GM13977 (cell line): ENCODE results near the gene SMG9.

Source experiments
- DNase-seq: peaks from one replicate; pipeline ENCODE4 v3.0.0; 2012; ENCODE audit warnings: low spot score
- CTCF ChIP-seq: IDR thresholded peaks from 2 replicates; pipeline ENCODE4 v1.5.1; 2012; ENCODE audit warnings: mild to moderate bottlenecking, control low read depth; ENCODE audit not compliant: insufficient read depth; ENCODE audit errors: extremely low read depth, missing control alignments
- in situ Hi-C: fragments of 300-500 bp; cut with MboI; formaldehyde crosslinking; loops from one replicate; pipeline ENCODE4 v1.12.0; 2022; ENCODE audit warnings: low sequenced_read_pairs, low pct_unique_long_range_greater_than_20kb, mixed read lengths, inconsistent platforms; ENCODE audit not compliant: unreplicated experiment

SMG9 gene

GRCh38 chr19:43729919-43730318 is 24.8 kb downstream of the SMG9 start:
- in situ Hi-C loops: no loop called here
- no peak for TF ChIP-seq CTCF
- DNase-seq: no peak

GRCh38 chr19:43727593-43727853 is 27.2 kb downstream of the SMG9 start:
- in situ Hi-C loops: no loop called here
- no peak for TF ChIP-seq CTCF
- DNase-seq: no peak

- in situ Hi-C loops: no loop called here
- no peak for TF ChIP-seq CTCF
- DNase-seq: no peak
These were observed 27.8 kb downstream of the SMG9 start for GRCh38 chr19:43726736-43727592.

- no peak for TF ChIP-seq CTCF
- DNase-seq: peak; percentile 61
- in situ Hi-C loops: no loop called here
These were observed 29.3 kb downstream of the SMG9 start for GRCh38 chr19:43725468-43725867.

- TF ChIP-seq CTCF: no peak
- no peak for DNase-seq
- in situ Hi-C loops: no loop called here
These were observed 29.9 kb downstream of the SMG9 start for GRCh38 chr19:43724896-43725295.

- no peak for TF ChIP-seq CTCF
- in situ Hi-C loops: no loop called here
- DNase-seq: no peak
These were observed 31.2 kb downstream of the SMG9 start for GRCh38 chr19:43723588-43723987.
